ENCODE results near the gene SPATS2. TPM values are rescaled to one million over a fixed set of nuclear protein-coding genes. Genes with fewer than 3 reads are reported as not detected.

Gene SPATS2
- total RNA-seq, 4 donors from 2014 or later, result 24.7 to 37.8 (median 30.1) TPM

DNA sequence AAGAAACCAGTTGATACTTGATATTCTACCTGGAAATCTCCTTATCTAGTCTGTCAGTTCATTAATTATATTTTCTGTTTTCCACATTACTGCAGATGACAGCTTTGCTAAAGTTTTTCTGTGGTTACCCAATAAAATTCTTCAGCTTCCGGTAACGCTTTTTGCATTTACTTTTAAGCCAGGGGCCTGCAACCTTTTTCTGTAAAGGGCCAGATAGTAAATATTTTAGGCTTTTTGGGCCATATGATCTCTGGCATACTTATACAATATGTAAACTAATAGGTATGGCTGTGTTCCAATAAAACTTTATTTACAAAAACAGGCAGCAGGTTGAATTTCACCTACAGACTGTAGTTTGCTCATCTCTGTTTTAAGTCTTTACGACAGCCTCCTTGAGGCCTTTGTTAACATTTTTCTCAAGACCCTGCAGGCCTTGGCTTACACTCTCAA is 48.3 kb downstream of the SPATS2 start:
- TF ChIP-seq, protein P1, sequence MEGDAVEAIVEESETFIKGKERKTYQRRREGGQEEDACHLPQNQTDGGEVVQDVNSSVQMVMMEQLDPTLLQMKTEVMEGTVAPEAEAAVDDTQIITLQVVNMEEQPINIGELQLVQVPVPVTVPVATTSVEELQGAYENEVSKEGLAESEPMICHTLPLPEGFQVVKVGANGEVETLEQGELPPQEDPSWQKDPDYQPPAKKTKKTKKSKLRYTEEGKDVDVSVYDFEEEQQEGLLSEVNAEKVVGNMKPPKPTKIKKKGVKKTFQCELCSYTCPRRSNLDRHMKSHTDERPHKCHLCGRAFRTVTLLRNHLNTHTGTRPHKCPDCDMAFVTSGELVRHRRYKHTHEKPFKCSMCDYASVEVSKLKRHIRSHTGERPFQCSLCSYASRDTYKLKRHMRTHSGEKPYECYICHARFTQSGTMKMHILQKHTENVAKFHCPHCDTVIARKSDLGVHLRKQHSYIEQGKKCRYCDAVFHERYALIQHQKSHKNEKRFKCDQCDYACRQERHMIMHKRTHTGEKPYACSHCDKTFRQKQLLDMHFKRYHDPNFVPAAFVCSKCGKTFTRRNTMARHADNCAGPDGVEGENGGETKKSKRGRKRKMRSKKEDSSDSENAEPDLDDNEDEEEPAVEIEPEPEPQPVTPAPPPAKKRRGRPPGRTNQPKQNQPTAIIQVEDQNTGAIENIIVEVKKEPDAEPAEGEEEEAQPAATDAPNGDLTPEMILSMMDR (IDR thresholded peaks at IDR 0.05), result no peak
- TF ChIP-seq POLR2A (IDR thresholded peaks at IDR 0.05), result no peak
- 97 to 100% methylated on average over 3 of the region's 3 CpGs for WGBS, 2 donors
- no peak for DNase-seq
- Histone ChIP-seq H3K9me3 (no peaks in the 10 kb centered on the region), H3K27me3 (no peaks in the 10 kb centered on the region), H3K36me3 (no peaks in the 10 kb centered on the region), H3K4me1 (peaks cover 0 to 12% of the 10 kb centered on the region in 2 donors), H3K27ac (no peak overlapping the region), H3K4me3 (replicated peaks in 1 of 3) (no peak overlapping the region)
- intact Hi-C loops (cut with DNase I), result no loop called here

DNA sequence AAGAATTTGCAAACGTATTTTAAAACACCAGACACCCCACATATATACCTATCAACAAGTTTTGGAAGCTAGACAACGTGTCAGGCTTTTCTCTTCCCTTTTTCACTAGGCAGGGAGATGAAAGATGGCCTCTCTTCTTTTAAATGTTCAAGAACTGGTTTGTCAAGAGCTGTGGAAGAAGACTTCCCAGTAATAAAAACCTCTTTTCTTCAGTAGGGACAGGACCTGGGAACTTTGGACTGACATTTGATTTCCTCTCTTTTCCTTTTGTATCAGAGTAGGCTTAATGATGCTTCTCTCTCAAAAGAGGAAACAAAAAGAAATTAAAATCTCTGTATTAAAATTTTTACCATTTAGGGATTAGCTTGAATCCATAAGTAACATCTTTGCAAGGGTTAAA is 49.6 kb downstream of the SPATS2 start:
- Histone ChIP-seq H3K4me1 (peaks cover 0 to 12% of the 10 kb centered on the region in 2 donors), H3K36me3 (no peaks in the 10 kb centered on the region), H3K9me3 (no peaks in the 10 kb centered on the region), H3K27ac (no peak overlapping the region), H3K27me3 (no peaks in the 10 kb centered on the region), H3K4me3 (replicated peaks in 1 of 3) (no peak overlapping the region)
- TF ChIP-seq, protein P1 (IDR thresholded peaks at IDR 0.05), result no peak
- TF ChIP-seq POLR2A (IDR thresholded peaks at IDR 0.05), result no peak
- 72 to 82% methylated on average over 2 of the region's 2 CpGs for WGBS, 2 donors
- intact Hi-C loops (cut with DNase I), result no loop called here
- DNase-seq, result no peak

DNA sequence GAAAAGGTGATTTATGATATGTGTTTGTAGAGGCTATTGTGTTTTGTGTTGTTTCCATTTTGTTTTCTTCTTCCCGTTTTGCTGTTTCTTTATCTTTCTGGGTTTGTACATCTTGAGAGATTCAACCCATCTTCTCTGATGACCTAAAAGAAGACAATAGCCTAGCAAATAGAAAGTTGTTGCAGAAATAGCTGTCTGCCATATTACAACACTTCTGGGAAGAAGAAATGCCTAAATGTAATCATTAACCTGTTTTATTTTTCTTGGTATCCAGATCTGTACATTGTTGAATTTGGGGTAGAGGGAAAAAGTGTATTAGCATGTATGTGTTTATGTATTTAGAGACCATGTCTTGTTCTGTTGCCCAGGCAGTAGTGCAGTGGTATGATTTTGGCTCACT is 50.3 kb downstream of the SPATS2 start:
- peaks cover 0 to 12% of the 10 kb centered on the region in 2 donors for H3K4me1 ChIP-seq
- H3K27me3 ChIP-seq, result no peaks in the 10 kb centered on the region
- H3K27ac ChIP-seq, result no peak overlapping the region
- no peak overlapping the region for H3K4me3 ChIP-seq (replicated peaks in 1 of 3)
- intact Hi-C loops (cut with DNase I), result no loop called here
- TF ChIP-seq, protein P1 (IDR thresholded peaks at IDR 0.05), result no peak
- no peak for TF ChIP-seq POLR2A (IDR thresholded peaks at IDR 0.05)
- WGBS, 2 donors, result 89 to 94% methylated on average over 1 of the region's 1 CpG
- no peaks in the 10 kb centered on the region for H3K9me3 ChIP-seq
- DNase-seq, result no peak
- H3K36me3 ChIP-seq, result no peaks in the 10 kb centered on the region

- no peaks in the 10 kb centered on the region for H3K27me3 ChIP-seq
- no peak overlapping the region for H3K4me3 ChIP-seq (replicated peaks in 1 of 3)
- no peaks in the 10 kb centered on the region for H3K36me3 ChIP-seq
- no peak for TF ChIP-seq POLR2A (IDR thresholded peaks at IDR 0.05)
- TF ChIP-seq, protein P1 (IDR thresholded peaks at IDR 0.05), result no peak
- WGBS, 2 donors, result 96 to 98% methylated on average over 4 of the region's 4 CpGs
- no peaks in the 10 kb centered on the region for H3K9me3 ChIP-seq
- H3K27ac ChIP-seq, result no peak overlapping the region
- DNase-seq, result no peak
- intact Hi-C loops (cut with DNase I), result no loop called here
- H3K4me1 ChIP-seq, result peaks cover 0 to 12% of the 10 kb centered on the region in 2 donors
These were observed 53.3 kb downstream of the SPATS2 start for GRCh38 chr12:49420556-49420955.

DNA sequence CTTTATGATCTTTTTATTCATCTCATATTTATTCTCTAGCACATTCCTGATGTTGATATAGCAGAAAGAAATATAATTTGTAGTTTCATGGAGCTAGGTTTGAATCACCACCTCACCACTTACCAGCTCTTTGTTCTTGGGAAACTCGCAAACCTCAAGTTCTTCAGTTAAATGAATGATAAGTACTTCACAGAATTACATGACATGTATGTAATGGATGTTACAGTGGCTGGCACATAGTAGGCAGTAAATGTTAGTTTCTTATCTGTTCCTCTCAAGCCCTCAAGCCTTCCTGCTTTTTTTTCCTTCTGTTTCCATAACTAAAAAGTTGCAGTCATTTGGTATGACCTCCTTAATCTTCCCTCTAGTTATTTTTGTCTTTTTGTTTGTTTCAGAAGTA is 54.9 kb downstream of the SPATS2 start:
- Histone ChIP-seq H3K27ac (no peak overlapping the region), H3K27me3 (no peaks in the 10 kb centered on the region), H3K36me3 (no peaks in the 10 kb centered on the region), H3K4me3 (replicated peaks in 1 of 3) (no peak overlapping the region), H3K9me3 (no peaks in the 10 kb centered on the region), H3K4me1 (peaks cover 0 to 12% of the 10 kb centered on the region in 2 donors)
- no peak for TF ChIP-seq POLR2A (IDR thresholded peaks at IDR 0.05)
- TF ChIP-seq, protein P1 (IDR thresholded peaks at IDR 0.05), result no peak
- WGBS, 2 donors, result 98 to 100% methylated on average over 1 of the region's 1 CpG
- intact Hi-C loops (cut with DNase I), result no loop called here
- DNase-seq, result no peak

All from thyroid gland (tissue), 4 donors.